ENCODE data around the gene ZNF385C.

ZNF385C gene

DNA sequence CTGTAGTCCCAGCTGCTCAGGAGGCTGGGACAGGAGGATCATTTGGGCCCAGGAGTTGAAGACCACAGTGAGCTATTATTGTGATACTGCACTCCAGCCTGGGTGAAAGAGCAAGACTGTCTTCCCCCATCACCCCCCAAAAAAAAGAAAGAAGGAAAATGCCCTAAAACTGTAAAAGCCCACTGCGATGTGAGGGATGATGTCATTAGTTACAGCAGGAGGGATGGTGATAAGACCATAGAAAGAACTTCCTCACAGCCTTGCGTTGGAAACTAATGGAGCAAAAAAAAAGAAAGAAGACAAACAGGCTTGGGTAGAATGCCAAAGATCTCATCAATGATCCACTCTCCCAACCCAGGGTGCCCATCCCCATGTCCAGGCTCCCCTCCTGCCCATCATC is 18.7 kb downstream of the ZNF385C start:
- H3K27ac ChIP-seq, result no peak overlapping the region
- no peak for DNase-seq (ENCODE audit: low read depth, low spot score)

DNA sequence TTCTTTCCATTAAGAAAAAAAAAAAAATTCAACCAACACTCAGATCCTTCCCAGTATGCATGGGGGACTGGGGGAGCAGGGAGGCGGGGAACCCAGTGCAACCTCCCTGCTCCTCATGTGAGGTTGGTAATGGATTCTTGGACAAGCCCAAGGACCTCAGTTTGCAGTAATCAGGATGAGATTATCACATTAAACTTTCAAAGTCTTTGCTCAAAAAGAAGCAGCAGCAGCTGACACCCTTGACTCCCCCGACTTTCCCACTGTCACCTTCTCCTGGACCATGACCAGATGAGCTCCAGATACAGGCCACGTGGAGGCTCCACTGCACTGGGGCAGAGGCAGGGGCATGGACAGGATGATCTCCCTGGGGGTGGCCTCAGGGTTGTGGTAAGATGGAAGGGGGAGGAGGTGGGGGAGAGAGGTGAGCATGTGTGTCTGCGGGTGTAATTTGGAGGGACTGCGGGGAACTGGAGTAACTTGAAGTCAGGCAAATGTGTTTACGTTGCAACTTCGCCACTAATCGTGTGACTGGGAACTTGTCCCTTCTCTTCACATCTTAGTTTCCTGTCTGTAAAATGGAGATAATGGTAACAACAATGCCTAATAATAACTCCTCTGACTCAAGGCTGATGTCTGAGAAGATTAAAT is 19.8 kb downstream of the ZNF385C start:
- H3K27ac ChIP-seq, result no peak overlapping the region
- no peak for DNase-seq (ENCODE audit: low read depth, low spot score)

DNA sequence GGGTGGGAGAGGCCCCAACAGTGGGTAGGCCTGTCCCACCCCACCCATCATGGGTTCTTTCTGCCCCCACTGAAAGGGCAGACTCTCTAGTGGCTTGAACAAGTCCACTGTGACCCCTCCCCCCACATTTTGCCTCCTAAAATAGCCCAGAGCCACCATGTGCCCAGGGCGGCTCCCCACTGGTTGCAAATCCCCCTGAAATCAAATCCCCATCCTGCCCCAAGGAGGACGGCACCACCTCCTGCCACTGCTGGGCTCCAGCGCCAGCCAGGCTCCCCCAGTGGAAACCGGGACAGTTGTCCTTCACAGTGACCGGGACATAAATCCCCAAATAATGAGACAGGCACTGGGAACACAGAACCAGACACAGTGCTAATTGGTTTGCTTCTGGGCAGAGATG is 20.5 kb downstream of the ZNF385C start:
- no peak overlapping the region for H3K27ac ChIP-seq
- no peak for DNase-seq (ENCODE audit: low read depth, low spot score)

DNA sequence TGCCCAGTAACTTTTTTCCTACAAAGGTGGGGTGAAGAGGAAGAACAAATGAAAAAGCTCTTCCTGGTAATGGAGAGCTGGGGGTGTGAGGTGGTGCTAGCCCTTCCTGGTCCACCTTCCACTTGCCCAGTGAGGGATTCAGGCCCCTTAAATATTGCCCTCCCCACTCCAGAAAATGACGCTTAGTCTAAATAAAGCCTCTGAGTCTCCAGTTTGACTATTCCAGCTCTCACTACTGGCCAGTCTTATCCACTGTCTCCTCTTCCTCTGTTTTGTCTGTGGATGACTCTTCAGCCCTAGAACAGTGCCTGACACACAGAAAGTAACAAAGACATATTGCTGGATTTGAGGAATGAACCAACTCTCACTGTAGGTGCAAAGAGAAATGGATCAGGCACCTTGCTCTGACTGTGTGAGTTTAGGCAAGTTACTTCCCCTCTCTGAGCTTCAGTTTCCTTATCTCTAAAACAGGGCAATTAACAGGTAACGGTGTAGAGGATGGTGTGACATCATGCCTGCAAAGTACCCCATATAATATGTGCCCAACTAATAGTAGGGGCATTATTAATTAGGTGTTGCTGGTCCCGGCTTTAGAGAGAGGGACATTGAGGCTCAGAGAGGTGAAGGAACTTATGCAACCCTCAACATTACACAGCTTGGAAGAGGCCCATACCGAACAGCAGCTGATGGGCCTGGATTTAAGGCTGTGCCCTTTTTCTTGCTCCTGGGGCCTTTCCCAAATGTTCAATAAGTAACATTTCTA is 21.3 kb downstream of the ZNF385C start:
- DNase-seq (ENCODE audit: low read depth, low spot score), result no peak
- no peak overlapping the region for H3K27ac ChIP-seq

DNA sequence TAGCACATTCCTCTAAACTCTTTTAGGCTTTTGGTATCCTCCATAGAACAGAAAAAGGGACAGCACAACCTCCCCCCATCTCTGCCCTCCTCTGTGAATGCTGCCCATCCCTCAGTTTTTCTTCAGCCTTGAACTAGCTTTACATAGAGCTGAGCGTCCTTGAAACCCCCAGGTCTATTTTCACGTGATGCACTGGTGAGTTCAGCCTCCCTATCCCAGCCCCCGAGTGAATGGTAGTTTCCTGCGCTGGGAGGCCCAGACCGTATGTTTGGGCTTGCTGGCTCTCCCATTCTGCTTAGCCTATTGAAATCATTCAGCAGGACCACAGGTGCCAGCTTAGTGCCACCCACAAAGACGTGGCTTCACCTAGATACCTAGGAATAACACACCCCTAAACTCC is 22.5 kb downstream of the ZNF385C start:
- no peak overlapping the region for H3K27ac ChIP-seq
- no peak for DNase-seq (ENCODE audit: low read depth, low spot score)

DNA sequence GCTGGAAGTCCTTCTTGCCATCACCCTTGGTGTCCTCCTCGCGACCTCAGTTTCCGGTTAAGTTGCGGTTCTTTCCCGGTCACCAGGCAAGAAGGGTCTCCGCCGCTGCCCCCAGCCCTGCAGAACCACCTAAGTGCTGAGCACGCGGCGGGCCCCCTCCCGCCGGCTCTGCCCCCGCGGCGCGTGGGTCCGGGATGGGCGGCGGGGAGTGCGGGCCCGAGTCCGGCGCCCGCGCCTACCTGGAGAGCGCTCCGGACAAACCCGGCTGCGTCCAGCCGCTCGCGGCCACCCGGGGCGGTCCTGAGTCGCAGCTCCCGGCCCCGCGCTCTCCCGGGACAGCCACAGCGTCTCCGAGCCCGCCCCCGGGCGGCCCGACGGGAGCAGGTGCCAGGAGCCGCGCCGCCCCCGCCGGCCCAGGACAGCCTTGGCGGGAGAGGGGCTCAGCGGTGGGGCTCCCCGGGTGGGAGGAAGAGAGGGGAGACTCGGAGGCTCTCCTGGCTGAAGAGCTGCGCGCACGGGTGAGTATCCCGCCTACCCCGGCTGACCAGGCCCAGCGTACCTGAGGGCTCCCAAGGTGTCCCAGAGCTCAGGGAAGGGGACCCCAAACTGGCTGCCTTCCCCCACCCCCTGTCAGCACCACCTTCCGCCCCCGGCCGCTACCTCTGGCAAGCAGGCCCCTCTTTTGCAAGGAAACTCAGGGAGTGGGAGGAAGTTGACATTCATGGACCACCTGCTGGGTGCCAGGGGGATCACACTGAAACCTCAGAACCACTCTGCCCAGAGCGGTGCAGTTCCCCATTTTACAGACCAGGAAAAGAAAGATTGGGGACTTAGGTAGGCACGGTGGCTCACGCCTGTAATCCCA is 25.7 kb downstream of the ZNF385C start:
- H3K27ac ChIP-seq, result no peak overlapping the region
- no peak for DNase-seq (ENCODE audit: low read depth, low spot score)

DNA sequence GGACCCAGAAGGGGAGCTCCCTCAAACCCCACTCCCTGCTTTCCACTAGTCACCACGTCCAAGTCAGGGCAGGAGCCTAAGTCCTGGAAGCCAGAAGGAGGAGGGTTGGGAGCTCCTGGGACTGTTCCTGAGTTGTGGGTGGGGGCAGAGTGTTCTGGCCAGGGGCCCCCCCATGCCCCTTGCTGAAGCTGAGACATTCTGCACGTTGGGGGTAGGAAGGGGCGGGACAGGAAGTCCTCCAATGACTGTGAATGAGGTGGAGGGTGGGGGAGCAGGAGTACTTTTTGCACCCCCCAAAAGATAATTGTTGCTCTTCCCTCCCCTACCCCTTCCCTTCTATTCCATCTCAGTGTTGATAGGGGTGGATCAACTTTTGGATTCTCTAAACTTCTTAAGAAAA is 26.5 kb downstream of the ZNF385C start:
- DNase-seq (ENCODE audit: low read depth, low spot score), result no peak
- H3K27ac ChIP-seq, result no peak overlapping the region

DNA sequence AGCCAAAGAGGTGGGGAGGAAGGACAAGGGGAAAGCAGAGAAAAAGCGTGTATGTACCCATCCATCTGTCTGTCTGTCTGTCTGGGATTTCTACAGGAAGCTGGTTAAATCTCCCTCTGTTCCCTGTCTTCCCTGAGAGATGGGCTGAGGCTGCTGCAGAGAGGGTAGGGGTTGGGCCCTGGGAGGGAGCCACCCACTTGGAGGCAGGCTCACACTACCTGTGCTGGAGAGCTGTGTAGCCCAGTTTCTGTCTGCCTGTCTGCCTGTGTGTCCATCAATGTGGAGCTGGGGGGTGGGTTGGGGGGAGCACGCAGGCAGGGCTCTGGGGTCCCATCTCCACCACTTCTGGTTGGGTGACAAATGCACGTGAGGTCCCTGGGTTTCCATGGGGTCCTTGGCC is 29.3 kb downstream of the ZNF385C start:
- no peak overlapping the region for H3K27ac ChIP-seq
- no peak for DNase-seq (ENCODE audit: low read depth, low spot score)

DNA sequence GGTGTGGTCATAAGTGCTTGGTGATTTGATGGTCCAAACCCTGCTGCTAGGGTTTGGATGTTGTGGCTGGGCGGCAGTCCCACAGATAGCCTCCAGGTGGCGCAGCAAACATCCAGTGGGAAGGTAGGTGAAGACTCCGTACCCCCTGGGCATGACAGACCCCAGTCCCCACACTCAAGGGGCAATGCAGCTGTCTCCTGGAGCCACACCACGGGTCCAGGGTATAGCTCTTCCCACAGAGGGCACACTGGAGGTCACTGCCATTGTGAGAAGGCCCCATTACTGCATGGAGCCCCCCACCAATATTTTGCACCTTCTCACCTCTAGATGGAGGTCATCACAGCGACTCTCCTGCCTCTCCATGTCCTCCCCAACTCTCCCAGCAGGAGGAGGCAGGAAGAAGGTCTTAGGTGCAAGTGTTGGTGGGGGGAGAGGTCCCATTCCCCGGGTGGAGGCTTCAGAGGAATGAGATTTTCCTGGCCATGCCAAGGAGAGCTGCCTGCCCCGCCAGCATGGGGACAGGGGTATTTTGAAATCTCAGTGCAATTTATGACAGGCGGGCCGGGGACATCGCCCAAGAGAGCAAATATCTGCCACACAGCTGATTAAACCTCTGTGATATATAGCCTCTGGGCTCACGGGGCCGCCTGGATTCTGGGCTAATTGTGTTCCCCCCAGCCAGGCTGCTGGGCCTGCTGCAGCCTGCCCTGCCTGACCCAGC is 30.7 kb downstream of the ZNF385C start:
- no peak overlapping the region for H3K27ac ChIP-seq
- DNase-seq (ENCODE audit: low read depth, low spot score), result no peak

DNA sequence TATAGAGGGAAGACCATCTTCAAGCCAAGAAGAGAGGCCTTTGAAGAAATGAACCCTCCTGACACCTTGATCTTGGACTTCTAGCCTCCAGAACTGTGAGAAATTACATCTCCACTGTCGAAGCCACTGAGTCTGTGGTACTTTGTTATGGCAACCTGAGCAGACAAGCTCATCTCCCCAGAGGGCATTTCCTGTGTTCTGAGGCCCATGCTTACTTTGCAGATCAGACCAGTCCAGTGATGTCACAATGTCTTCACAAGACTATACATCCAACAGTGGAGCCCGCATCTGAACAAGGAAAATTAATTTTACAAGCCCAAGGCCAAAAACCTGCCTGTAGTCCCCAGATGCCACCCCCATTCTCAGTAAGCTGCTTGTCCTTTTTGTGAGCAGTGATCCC is 33.1 kb downstream of the ZNF385C start:
- no peak for DNase-seq (ENCODE audit: low read depth, low spot score)
- H3K27ac ChIP-seq, result no peak overlapping the region

DNA sequence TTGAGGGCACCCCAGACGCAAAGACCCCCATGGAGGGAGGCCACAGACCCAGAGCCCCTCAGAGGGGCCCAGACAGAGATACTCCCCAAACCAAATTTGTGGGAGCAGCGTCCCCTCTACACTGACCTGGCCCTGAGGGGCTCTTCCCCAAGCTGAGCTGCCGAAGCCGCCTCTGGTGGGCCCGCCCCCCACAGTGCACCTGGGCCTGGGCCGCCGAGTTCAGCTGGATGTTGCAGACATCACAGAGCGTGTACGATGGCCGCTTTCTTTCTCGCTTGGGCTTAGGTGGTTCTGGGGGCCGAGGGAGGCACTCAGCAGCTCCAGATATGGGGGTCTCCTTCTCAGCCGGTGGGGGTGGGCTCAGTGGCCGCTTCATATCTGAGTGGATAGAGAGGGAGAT is 35.6 kb downstream of the ZNF385C start:
- no peak for DNase-seq (ENCODE audit: low read depth, low spot score)
- H3K27ac ChIP-seq, result no peak overlapping the region

DNA sequence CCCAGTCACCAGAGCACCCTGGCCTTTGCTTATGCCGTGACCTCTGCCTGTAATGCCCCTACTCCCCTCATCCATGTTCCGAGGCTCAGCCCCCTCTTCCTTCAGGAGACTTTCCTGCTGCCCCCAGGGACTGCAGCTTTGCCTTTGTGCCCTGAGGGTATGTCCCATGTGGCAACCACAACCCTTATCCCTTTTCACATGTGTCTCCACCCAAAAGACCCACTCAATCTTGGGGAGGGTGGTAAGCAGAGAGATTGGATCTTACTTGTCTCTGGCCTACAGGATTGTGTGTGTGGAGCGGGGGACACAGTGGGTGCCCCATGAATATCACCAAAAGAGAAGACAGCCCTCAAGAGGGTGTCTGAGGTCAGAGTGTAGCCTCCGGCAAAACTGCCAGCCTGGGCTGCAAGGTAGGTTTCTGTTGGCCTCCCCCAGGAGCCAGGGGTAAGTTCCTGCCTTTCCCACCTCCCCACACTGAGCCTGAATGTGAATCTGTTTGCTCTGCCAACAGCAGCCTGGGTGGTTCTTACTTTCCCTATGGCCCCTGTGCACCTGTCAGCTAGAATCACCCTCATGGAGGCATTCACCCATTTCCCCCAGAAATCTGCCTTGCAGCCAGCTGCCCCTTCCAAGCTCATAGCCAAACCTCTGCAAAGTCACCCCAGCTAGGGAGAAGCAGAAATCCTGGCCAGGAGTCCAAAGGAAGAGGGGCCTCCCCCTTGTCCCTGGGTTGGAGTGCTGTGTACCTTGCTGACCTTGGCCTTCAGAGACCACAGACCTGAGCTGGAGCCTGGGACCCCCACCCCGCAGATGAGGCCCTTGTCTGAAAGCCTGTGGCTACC is 36.4 kb downstream of the ZNF385C start:
- DNase-seq (ENCODE audit: low read depth, low spot score), result no peak

DNA sequence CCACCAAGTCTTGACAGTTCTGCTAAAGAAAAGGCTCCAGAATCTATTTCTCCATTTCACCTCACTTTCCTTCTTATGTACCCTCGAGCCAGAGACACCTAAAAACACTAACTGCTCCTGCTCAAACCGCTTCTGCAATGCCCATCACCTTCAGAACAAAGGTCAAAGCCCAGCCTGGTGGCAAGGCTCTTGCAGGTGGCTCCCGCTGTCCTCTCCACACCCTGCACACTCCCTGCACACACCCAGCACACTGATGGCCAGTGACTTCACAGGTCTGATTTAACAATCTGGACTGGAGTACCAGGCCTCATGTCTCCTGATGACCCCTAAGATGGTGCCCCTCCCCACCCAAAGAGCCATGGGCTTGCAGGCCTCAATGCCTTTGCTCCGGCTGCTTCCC is 38.0 kb downstream of the ZNF385C start:
- no peak for DNase-seq (ENCODE audit: low read depth, low spot score)
- no peak overlapping the region for H3K27ac ChIP-seq

More for the DNA sequence above, 36.4 kb downstream of the ZNF385C start:
- H3K27ac ChIP-seq, result no peak overlapping the region

DNA sequence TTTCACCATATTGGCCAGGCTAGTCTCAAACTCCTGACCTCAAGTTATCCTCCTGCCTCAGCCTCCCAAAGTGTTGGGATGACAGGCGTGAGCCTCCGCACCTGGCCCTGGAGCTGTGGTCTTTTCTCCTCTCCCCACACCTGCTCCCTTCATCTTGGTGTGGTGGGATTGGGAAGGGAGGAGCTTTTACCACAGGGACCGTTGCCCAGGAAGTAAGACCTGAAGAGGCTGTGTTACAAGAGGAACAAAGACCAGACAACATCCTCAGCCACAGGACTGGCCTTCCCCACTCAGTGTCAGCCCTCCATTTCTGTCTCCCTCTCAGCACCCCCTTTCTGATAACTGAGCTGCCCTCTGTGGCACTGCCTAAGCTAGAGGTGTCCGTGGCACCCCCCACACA is 38.5 kb downstream of the ZNF385C start:
- no peak for DNase-seq (ENCODE audit: low read depth, low spot score)
- no peak overlapping the region for H3K27ac ChIP-seq

DNA sequence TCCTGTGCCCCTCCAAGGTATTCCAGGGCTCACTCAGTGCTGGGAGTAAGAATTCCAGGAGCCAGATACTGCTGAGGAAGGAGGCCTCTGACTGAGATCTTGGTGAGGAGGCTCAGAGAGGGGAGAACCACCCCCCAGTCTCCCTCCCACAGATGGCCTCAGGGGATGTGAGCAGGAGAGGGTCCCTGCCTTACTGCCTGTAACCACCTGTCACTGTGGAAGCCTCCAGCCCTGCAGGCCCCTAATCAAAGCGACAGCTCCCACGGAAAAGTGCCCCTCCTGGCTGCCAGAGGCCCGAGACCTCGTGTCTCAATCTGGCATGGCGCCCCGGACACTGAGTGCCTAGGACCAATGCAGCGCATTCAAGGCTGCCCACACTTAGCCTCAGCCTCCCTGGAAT is 40.2 kb downstream of the ZNF385C start:
- DNase-seq (ENCODE audit: low read depth, low spot score), result no peak
- no peak overlapping the region for H3K27ac ChIP-seq

DNA sequence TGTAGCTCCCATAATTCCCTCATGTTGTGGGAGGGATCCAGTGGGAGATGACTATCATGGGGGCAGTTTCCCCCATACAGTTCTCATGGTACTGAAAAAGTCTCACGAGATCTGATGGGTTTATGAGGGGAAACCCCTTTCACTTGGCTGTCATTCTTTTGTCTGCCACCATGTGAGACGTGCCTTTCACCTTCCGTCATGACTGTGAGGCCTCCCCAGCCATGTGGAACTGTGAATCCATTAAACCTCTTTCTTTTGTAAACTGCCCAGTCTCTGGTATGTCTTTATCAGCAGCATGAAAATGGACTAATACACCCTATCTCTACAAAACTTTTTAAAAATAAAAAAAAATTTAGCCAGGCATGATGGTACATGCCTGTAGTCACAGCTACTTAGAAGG is 41.6 kb downstream of the ZNF385C start:
- H3K27ac ChIP-seq, result no peak overlapping the region
- DNase-seq (ENCODE audit: low read depth, low spot score), result no peak

DNA sequence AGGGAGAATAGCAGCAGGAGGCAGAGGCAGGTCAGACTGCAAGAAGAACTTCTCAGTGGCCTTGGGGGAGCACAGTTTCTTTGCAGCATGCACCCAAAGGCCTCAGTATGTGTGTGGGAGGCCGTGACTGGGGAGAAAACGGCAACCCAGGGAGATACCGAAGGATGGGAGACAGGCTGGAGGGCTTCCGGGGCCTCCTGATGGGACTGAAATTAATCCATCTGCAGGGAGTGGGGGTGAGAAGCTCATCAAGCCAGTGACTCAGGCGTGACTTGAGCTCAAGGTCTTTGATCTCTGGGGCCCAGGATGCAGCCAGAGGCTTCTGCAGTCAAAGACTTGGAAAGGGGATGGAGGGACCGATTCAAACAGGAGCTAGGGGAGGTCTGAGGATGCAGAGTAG is 42.8 kb downstream of the ZNF385C start:
- no peak for DNase-seq (ENCODE audit: low read depth, low spot score)

DNA sequence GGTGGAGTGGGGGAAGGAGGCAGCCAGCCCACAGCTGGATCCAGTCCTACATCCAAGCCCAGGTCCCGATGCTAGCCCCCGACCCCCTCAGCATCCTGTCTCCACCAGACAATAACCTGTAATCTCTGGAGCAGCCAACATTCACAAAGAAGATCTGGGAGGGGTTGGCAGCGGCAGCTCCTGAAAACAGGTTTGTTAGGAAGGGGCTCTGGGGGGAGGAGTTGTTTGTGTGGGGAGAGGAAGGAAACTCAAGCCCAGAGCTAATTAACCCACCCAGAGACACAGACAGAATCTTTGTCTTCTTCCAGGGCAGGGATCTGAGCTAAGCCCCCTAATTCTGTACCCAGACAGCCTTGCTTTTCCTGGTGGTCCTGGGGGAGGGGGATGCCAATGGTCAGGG is 43.2 kb downstream of the ZNF385C start:
- no peak overlapping the region for H3K27ac ChIP-seq
- DNase-seq (ENCODE audit: low read depth, low spot score), result no peak

More for the DNA sequence above, 42.8 kb downstream of the ZNF385C start:
- H3K27ac ChIP-seq, result no peak overlapping the region

DNA sequence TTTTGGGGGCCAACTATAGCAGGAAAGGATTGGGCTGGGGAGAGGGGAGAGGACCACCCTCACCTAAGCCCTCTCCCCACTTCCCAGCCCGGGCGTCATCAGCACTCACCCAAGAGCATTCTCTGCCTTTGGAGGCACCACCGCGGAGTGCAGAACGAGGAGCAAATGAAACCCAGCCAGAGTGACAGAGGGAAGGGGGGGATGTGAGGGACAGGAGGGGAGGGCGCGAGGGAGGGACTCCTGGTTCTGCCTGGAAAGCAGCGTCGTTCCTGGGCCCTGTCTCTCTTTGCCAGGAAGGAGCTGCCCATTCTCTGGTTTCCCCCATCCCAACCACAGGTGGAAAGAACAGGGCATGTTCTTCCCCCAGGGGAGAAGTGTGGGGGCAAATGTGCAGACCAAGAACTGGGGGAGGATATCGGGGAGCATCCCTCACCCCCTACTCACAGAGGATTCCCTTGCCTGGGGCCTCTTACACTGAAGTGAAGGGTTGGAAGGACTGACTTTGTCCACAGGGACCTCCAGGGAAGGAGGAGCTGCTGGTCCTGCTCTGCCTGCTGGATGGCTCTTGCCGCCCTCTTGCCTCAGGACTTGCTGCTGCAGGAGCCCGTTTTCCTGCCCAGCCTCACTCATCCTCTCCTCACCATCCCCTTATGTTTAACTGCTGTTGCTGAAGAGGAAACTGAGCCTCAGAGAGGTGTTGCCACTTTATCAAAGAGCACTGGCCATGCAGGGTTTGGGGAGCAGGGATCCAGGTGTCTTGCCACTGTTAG is 44.4 kb downstream of the ZNF385C start:
- H3K27ac ChIP-seq, result no peak overlapping the region
- no peak for DNase-seq (ENCODE audit: low read depth, low spot score)

All from epithelial cell of prostate (primary cell).